Stimulated activated CD4-positive, alpha-beta T cell treated with anti-CD3 and anti-CD28 coated beads, Interleukin-1b, Interleukin-23, amount 100 ng/mL, for 48 hours (primary cell): ENCODE data around the gene ZNF423.

Experiments
- DNase-seq: peaks from one replicate; pipeline ENCODE4 v3.0.0-alpha.2; 2020

Gene ZNF423

GRCh38 chr16:49869731-49870130 is 13.8 kb upstream of the ZNF423 start:
- DNase-seq, result no peak

GRCh38 chr16:49867796-49868668 is 12.1 kb upstream of the ZNF423 start:
- no peak for DNase-seq

GRCh38 chr16:49867234-49867633 is 11.3 kb upstream of the ZNF423 start:
- DNase-seq, result no peak

- no peak for DNase-seq
These were observed 10.7 kb upstream of the ZNF423 start for GRCh38 chr16:49866595-49867071.

GRCh38 chr16:49862694-49863093 is 6.8 kb upstream of the ZNF423 start:
- no peak for DNase-seq

GRCh38 chr16:49861299-49861698 is 5.4 kb upstream of the ZNF423 start:
- no peak for DNase-seq

- no peak for DNase-seq
These were observed 4.7 kb upstream of the ZNF423 start for GRCh38 chr16:49860593-49860992.

GRCh38 chr16:49859125-49859811 is 3.4 kb upstream of the ZNF423 start:
- no peak for DNase-seq

GRCh38 chr16:49858200-49859124 is 2.5 kb upstream of the ZNF423 start:
- peak; percentile 32 for DNase-seq

- peak; percentile 51 for DNase-seq
These were observed 1.7 kb upstream of the ZNF423 start for GRCh38 chr16:49857423-49858181.

- no peak for DNase-seq
These were observed 889 bp upstream of the ZNF423 start for GRCh38 chr16:49856672-49857330.

GRCh38 chr16:49855280-49855821 is 561 bp downstream of the ZNF423 start:
- peak; percentile 27 for DNase-seq

- DNase-seq, result no peak
These were observed 1.1 kb downstream of the ZNF423 start for GRCh38 chr16:49854796-49855203.

- DNase-seq, result no peak
These were observed 1.6 kb downstream of the ZNF423 start for GRCh38 chr16:49854188-49854795.

- DNase-seq, result no peak
These were observed 3.6 kb downstream of the ZNF423 start for GRCh38 chr16:49852279-49852678.

- no peak for DNase-seq
These were observed 4.5 kb downstream of the ZNF423 start for GRCh38 chr16:49851468-49851787.

- DNase-seq, result no peak
These were observed 5.1 kb downstream of the ZNF423 start for GRCh38 chr16:49850558-49851467.

- no peak for DNase-seq
These were observed 6.2 kb downstream of the ZNF423 start for GRCh38 chr16:49849754-49850108.

GRCh38 chr16:49849037-49849753 is 6.7 kb downstream of the ZNF423 start:
- DNase-seq, result no peak
